Epithelial cell of proximal tubule (primary cell): Measurements from ENCODE around the gene NEDD8. TPM values are rescaled to one million over a fixed set of nuclear protein-coding genes. Genes with fewer than 3 reads are reported as not detected.

ENCODE experiments used
- DNase-seq: peaks from one replicate; pipeline ENCODE4 v3.0.0-alpha.2; 2011; ENCODE audit warnings: low read depth
- H3K4me3 ChIP-seq: 2 replicates; pipeline ENCODE4 v1.5.1; 2011; ENCODE audit warnings: low read depth, mild to moderate bottlenecking, low read length
- CTCF ChIP-seq: conservative IDR thresholded peaks from 2 replicates; pipeline ENCODE4 v1.5.1; 2012; ENCODE audit warnings: low read depth, mild to moderate bottlenecking, low read length
- total RNA-seq: library from RNA; depleted of rRNA; stranded (reverse); fragments of >200 nt; gene quantifications from 2 replicates; pipeline ENCODE4 v1.2.3, GENCODE V29; 2015

The NEDD8 gene
- total RNA-seq, 1 donor from 2014 or later = 220 TPM

GRCh38 chr14:24255438-24255837 lies 23.3 kb upstream of the NEDD8 start:
- no peak overlapping the region for H3K4me3 ChIP-seq
- TF ChIP-seq CTCF = no peak
- no peak for DNase-seq

GRCh38 chr14:24254630-24255392 lies 22.6 kb upstream of the NEDD8 start:
- no peak for DNase-seq
- H3K4me3 ChIP-seq = no peak overlapping the region
- no peak for TF ChIP-seq CTCF

- TF ChIP-seq CTCF = no peak
- DNase-seq = no peak
- no peak overlapping the region for H3K4me3 ChIP-seq
Measured at GRCh38 chr14:24253936-24254335, 21.8 kb upstream of the NEDD8 start.

- no peak for DNase-seq
- no peak for TF ChIP-seq CTCF
- H3K4me3 ChIP-seq = no peak overlapping the region
Measured at GRCh38 chr14:24252289-24253124, 20.3 kb upstream of the NEDD8 start.

GRCh38 chr14:24251880-24252288 lies 19.7 kb upstream of the NEDD8 start:
- DNase-seq = no peak
- H3K4me3 ChIP-seq = no peak overlapping the region
- peak; percentile 15 for TF ChIP-seq CTCF

- TF ChIP-seq CTCF = no peak
- no peak for DNase-seq
- H3K4me3 ChIP-seq = no peak overlapping the region
Measured at GRCh38 chr14:24250354-24250753, 18.2 kb upstream of the NEDD8 start.
